SK-N-MC (cell line): Measurements from ENCODE around the gene AFF3.
A peak's percentile ranks its signal among the peaks of the same experiment; 100 is the strongest.

Experiments
- DNase-seq: peaks from one replicate; pipeline ENCODE4 v3.0.0-alpha.2; 2011; ENCODE audit warnings: low read depth, low spot score
- H3K27ac ChIP-seq: fragments of 200-600 bp; sonication (generic); 2 replicates; pipeline ENCODE4 v1.5.1; 2016; ENCODE audit warnings: mixed run types
- H3K36me3 ChIP-seq: fragments of 200-600 bp; sonication (generic); 2 replicates; pipeline ENCODE4 v1.6.1; 2017; ENCODE audit warnings: antibody characterized with exemption, low read length, mixed read lengths; ENCODE audit not compliant: insufficient read depth
- H3K4me3 ChIP-seq: fragments of 200-600 bp; sonication (generic); 2 replicates; pipeline ENCODE4 v1.5.1; 2016
- H3K9ac ChIP-seq: fragments of 200-600 bp; sonication (generic); 2 replicates; pipeline ENCODE4 v1.8.0; 2017; ENCODE audit warnings: mixed run types, mixed read lengths; ENCODE audit not compliant: insufficient read length
- H3K9me3 ChIP-seq: fragments of 200-600 bp; sonication (generic); 2 replicates; pipeline ENCODE4 v1.6.1; 2017; ENCODE audit warnings: low read depth, mild to moderate bottlenecking, antibody characterized with exemption, low read length, moderate library complexity, mixed read lengths
- EZH2 ChIP-seq: fragments of 200-600 bp; sonication (generic); IDR thresholded peaks from one replicate; pipeline ENCODE4 v1.6.1; 2017; ENCODE audit warnings: antibody characterized with exemption
- FOXP2 ChIP-seq: optimal IDR thresholded peaks from 2 replicates; pipeline ENCODE3; 2011; ENCODE audit warnings: mild to moderate bottlenecking, moderate library complexity; ENCODE audit not compliant: insufficient read depth; ENCODE audit errors: extremely low read length, control extremely low read depth
- POLR2AphosphoS5 ChIP-seq: IDR thresholded peaks from 2 replicates; pipeline ENCODE4 v1.6.1; 2012; ENCODE audit warnings: mild to moderate bottlenecking, low read depth, low read length, borderline replicate concordance

The AFF3 gene

GRCh38 chr2:99989905-99990304 lies 152.5 kb downstream of the AFF3 start:
- H3K27ac ChIP-seq, result no peak overlapping the region

GRCh38 chr2:99988599-99988998 lies 153.8 kb downstream of the AFF3 start:
- Histone ChIP-seq H3K9me3 (no peaks in the 10 kb centered on the region), H3K9ac (no peak overlapping the region), H3K4me3 (no peak overlapping the region), H3K36me3 (no peaks in the 10 kb centered on the region), H3K27ac (no peak overlapping the region)
- TF ChIP-seq EZH2, result no peak
- no peak for TF ChIP-seq POLR2AphosphoS5
- TF ChIP-seq FOXP2, result no peak
- DNase-seq, result no peak

More at GRCh38 chr2:99989905-99990304, 152.5 kb downstream of the AFF3 start:
- DNase-seq, result no peak
- H3K9me3 ChIP-seq, result no peaks in the 10 kb centered on the region
- H3K36me3 ChIP-seq, result no peaks in the 10 kb centered on the region
- no peak overlapping the region for H3K9ac ChIP-seq
- no peak for TF ChIP-seq FOXP2
- TF ChIP-seq EZH2, result no peak
- TF ChIP-seq POLR2AphosphoS5, result no peak
- H3K4me3 ChIP-seq, result no peak overlapping the region

- Histone ChIP-seq H3K9ac (no peak overlapping the region), H3K36me3 (no peaks in the 10 kb centered on the region), H3K4me3 (no peak overlapping the region), H3K9me3 (no peaks in the 10 kb centered on the region), H3K27ac (no peak overlapping the region)
- DNase-seq, result no peak
- TF ChIP-seq FOXP2, result no peak
- no peak for TF ChIP-seq EZH2
Observed at GRCh38 chr2:99987160-99987559, 155.2 kb downstream of the AFF3 start.

GRCh38 chr2:99984799-99985515 lies 157.4 kb downstream of the AFF3 start:
- Histone ChIP-seq H3K36me3 (no peaks in the 10 kb centered on the region), H3K9me3 (no peaks in the 10 kb centered on the region), H3K4me3 (0 out of 2 replicates have a peak overlapping the region, but pooled peaks have one; percentile 2), H3K9ac (no peak overlapping the region), H3K27ac (no peak overlapping the region)
- TF ChIP-seq FOXP2 (no peak), EZH2 (no peak), POLR2AphosphoS5 (no peak)
- no peak for DNase-seq

- TF ChIP-seq POLR2AphosphoS5 (no peak), FOXP2 (no peak), EZH2 (no peak)
- no peaks in the 10 kb centered on the region for H3K9me3 ChIP-seq
- H3K36me3 ChIP-seq, result no peaks in the 10 kb centered on the region
- DNase-seq, result no peak
- H3K4me3 ChIP-seq, result no peak overlapping the region
- no peak overlapping the region for H3K9ac ChIP-seq
- H3K27ac ChIP-seq, result no peak overlapping the region
Observed at GRCh38 chr2:99982744-99983143, 159.6 kb downstream of the AFF3 start.

GRCh38 chr2:99981840-99982239 lies 160.6 kb downstream of the AFF3 start:
- no peaks in the 10 kb centered on the region for H3K9me3 ChIP-seq
- H3K27ac ChIP-seq, result no peak overlapping the region
- H3K36me3 ChIP-seq, result no peaks in the 10 kb centered on the region
- no peak for DNase-seq
- H3K9ac ChIP-seq, result no peak overlapping the region
- TF ChIP-seq EZH2 (no peak), FOXP2 (no peak), POLR2AphosphoS5 (no peak)
- H3K4me3 ChIP-seq, result no peak overlapping the region

- Histone ChIP-seq H3K27ac (no peak overlapping the region), H3K9me3 (no peaks in the 10 kb centered on the region), H3K4me3 (no peak overlapping the region), H3K36me3 (no peaks in the 10 kb centered on the region), H3K9ac (no peak overlapping the region)
- TF ChIP-seq FOXP2 (no peak), POLR2AphosphoS5 (no peak), EZH2 (no peak)
- no peak for DNase-seq
Observed at GRCh38 chr2:99980176-99980575, 162.2 kb downstream of the AFF3 start.

GRCh38 chr2:99977966-99978365 lies 164.4 kb downstream of the AFF3 start:
- Histone ChIP-seq H3K9me3 (no peaks in the 10 kb centered on the region), H3K36me3 (no peaks in the 10 kb centered on the region), H3K9ac (no peak overlapping the region), H3K27ac (no peak overlapping the region), H3K4me3 (no peak overlapping the region)
- no peak for TF ChIP-seq POLR2AphosphoS5
- TF ChIP-seq FOXP2, result no peak
- TF ChIP-seq EZH2, result no peak
- no peak for DNase-seq

GRCh38 chr2:99975386-99975785 lies 167.0 kb downstream of the AFF3 start:
- no peak for DNase-seq
- H3K9ac ChIP-seq, result no peak overlapping the region
- H3K27ac ChIP-seq, result no peak overlapping the region
- no peaks in the 10 kb centered on the region for H3K36me3 ChIP-seq
- no peak overlapping the region for H3K4me3 ChIP-seq
- no peaks in the 10 kb centered on the region for H3K9me3 ChIP-seq
- TF ChIP-seq POLR2AphosphoS5 (no peak), FOXP2 (no peak), EZH2 (no peak)
